K562 (cell line): ENCODE measurements around the gene MLLT6. TPM values are rescaled to one million over a fixed set of nuclear protein-coding genes. Genes with fewer than 3 reads are reported as not detected.

Source experiments
- CHD1 ChIP-seq: fragments of 200-600 bp; sonication (generic); IDR thresholded peaks from one replicate; pipeline ENCODE4 v1.6.1; 2012; ENCODE audit warnings: mild to moderate bottlenecking, moderate library complexity, low read length, inconsistent platforms
- DEAF1 ChIP-seq: fragments of 450-650 bp; formaldehyde crosslinking; IDR thresholded peaks from 2 replicates; pipeline ENCODE4 v1.4.0; 2020; ENCODE audit warnings: mild to moderate bottlenecking, moderate library complexity
- DPF2 ChIP-seq: fragments of 450-650 bp; IDR thresholded peaks from 2 replicates; pipeline ENCODE4 v1.6.1; 2016
- ETV1 ChIP-seq: fragments of 450-650 bp; conservative IDR thresholded peaks from 2 replicates; pipeline ENCODE4 v1.6.1; 2016; ENCODE audit warnings: missing genetic modification characterization, control low read depth, low read depth, missing compliant biosample characterization
- FUS ChIP-seq: fragments of 200-400 bp; formaldehyde crosslinking; optimal IDR thresholded peaks from 2 replicates; pipeline ENCODE3; 2017; ENCODE audit warnings: low read depth, low read length
- HDGF ChIP-seq: fragments of 450-650 bp; IDR thresholded peaks from 2 replicates; pipeline ENCODE4 v1.6.1; 2016
- JUND ChIP-seq, 2 experiments: IDR thresholded peaks; 2 replicates in 1 of 2; 3 replicates in 1 of 2; pipeline ENCODE4 v1.6.1; 2011; ENCODE audit warnings: borderline replicate concordance in 2 of 2, low read depth in 2 of 2, low read length in 2 of 2, improper control_type of control experiment in 1 of 2, missing biosample characterization in 1 of 2, missing genetic modification characterization in 1 of 2, missing genetic modification reagents in 1 of 2
- KLF16 ChIP-seq: IDR thresholded peaks from 2 replicates; pipeline ENCODE4 v1.6.1; 2016; ENCODE audit warnings: antibody characterized with exemption
- L3MBTL2 ChIP-seq: fragments of 450-650 bp; IDR thresholded peaks from 2 replicates; pipeline ENCODE4 v1.6.1; 2016; ENCODE audit warnings: mild to moderate bottlenecking, moderate library complexity
- MAZ ChIP-seq, 2 experiments: fragments of 450-650 bp in 1 of 2; sonication (generic) in 1 of 2; formaldehyde crosslinking; IDR thresholded peaks in 1 of 2; conservative IDR thresholded peaks in 1 of 2; 2 replicates each; pipeline versions ENCODE4 v1.4.0 to v1.5.0; 2020; ENCODE audit warnings: mild to moderate bottlenecking in 1 of 2, missing genetic modification reagents in 1 of 2
- MEF2A ChIP-seq: IDR thresholded peaks from 2 replicates; pipeline ENCODE4 v1.6.1; 2011; ENCODE audit warnings: low read depth, mild to moderate bottlenecking, low read length, moderate library complexity; ENCODE audit not compliant: control insufficient read depth
- NONO ChIP-seq, 2 experiments: fragments of 200-400 bp in 1 of 2; fragments of 450-650 bp in 1 of 2; formaldehyde crosslinking in 1 of 2; IDR thresholded peaks; 2 replicates each; pipeline ENCODE4 v1.6.1; 2017; ENCODE audit warnings: low read depth in 2 of 2, mild to moderate bottlenecking in 2 of 2, moderate library complexity in 2 of 2, low read length in 1 of 2
- RBM14 ChIP-seq: fragments of 200-400 bp; formaldehyde crosslinking; IDR thresholded peaks from 2 replicates; pipeline ENCODE4 v1.6.1; 2018; ENCODE audit warnings: low read depth, mild to moderate bottlenecking, low read length, moderate library complexity, borderline replicate concordance; ENCODE audit not compliant: insufficient read depth
- RBM25 ChIP-seq: fragments of 200-400 bp; formaldehyde crosslinking; IDR thresholded peaks from 2 replicates; pipeline ENCODE4 v1.6.1; 2018; ENCODE audit warnings: low read length, low read depth, moderate library complexity; ENCODE audit not compliant: severe bottlenecking
- SMAD1 ChIP-seq: fragments of 150-350 bp; IDR thresholded peaks from 2 replicates; pipeline ENCODE4 v1.6.1; 2014; ENCODE audit warnings: low read length, low read depth; ENCODE audit not compliant: partially characterized antibody
- SMARCB1 ChIP-seq: IDR thresholded peaks from 2 replicates; pipeline ENCODE4 v1.6.1; 2011; ENCODE audit warnings: improper control_type of control experiment, low read depth; ENCODE audit not compliant: insufficient read length
- SP1 ChIP-seq: sonication (generic); formaldehyde crosslinking; IDR thresholded peaks from 2 replicates; pipeline ENCODE4 v1.8.1; 2022; ENCODE audit warnings: mild to moderate bottlenecking, missing genetic modification reagents
- TARDBP ChIP-seq: fragments of 450-650 bp; IDR thresholded peaks from 2 replicates; pipeline ENCODE4 v1.6.1; 2016
- ZNF184 ChIP-seq: sonication (generic); formaldehyde crosslinking; IDR thresholded peaks from 2 replicates; pipeline ENCODE4 v1.5.0; 2020; ENCODE audit warnings: missing genetic modification reagents
- ZNF311 ChIP-seq: fragments of 250-450 bp; sonication (Bioruptor Pico); IDR thresholded peaks from 2 replicates; pipeline ENCODE4 v1.4.0; 2020; ENCODE audit warnings: mild to moderate bottlenecking, moderate library complexity
- ZNF431 ChIP-seq: sonication (generic); formaldehyde crosslinking; IDR thresholded peaks from 2 replicates; pipeline ENCODE4 v1.8.0; 2022; ENCODE audit warnings: mild to moderate bottlenecking, missing genetic modification reagents
- ZNF57 ChIP-seq: fragments of 450-650 bp; formaldehyde crosslinking; IDR thresholded peaks from 2 replicates; pipeline ENCODE4 v1.4.0; 2020; ENCODE audit warnings: mild to moderate bottlenecking, moderate library complexity
- polyA plus RNA-seq, 8 experiments: library from polyadenylated mRNA; depleted of rRNA in 4 of 8; stranded (reverse) in 5 of 8; unstranded in 3 of 8; fragments of >200 nt; fragmentation: Nextera tagmentation in 2 of 8; fragmentation: Illumina TruSeq in 1 of 8; extraction: Ambion mirVana in 2 of 8; extraction: Trizol in 1 of 8; gene quantifications; 2 replicates each; pipeline versions ENCODE4 v1.2.1 to v1.2.3, GENCODE V29; 2011 to 2014; ENCODE audit warnings: inconsistent platforms in 1 of 8, missing spikeins in 1 of 8
- total RNA-seq, 7 experiments: library from RNA; depleted of rRNA in 6 of 7; stranded (reverse); fragments of >200 nt in 6 of 7; fragmentation: Illumina TruSeq in 2 of 7; extraction: Trizol in 2 of 7; gene quantifications; 2 replicates each; pipeline versions ENCODE4 v1.2.1 to v1.2.3, GENCODE V29; 2011 to 2021; ENCODE audit warnings: low replicate concordance in 1 of 7
- TF ChIP-seq, protein P1 (sequence below), 2 experiments: fragments of 450-650 bp; IDR thresholded peaks; 2 replicates each; pipeline ENCODE4 v1.6.1; 2018; ENCODE audit warnings: mild to moderate bottlenecking in 2 of 2, low read depth in 1 of 2; ENCODE audit not compliant: partially characterized antibody in 2 of 2

MLLT6 gene
- total and polyA plus RNA-seq, 9 of the 15 experiments (the other 6 are each of a cell fraction or from before 2014, with no cell fraction given), result 3.1 to 71.7 (median 30.0) TPM

DNA sequence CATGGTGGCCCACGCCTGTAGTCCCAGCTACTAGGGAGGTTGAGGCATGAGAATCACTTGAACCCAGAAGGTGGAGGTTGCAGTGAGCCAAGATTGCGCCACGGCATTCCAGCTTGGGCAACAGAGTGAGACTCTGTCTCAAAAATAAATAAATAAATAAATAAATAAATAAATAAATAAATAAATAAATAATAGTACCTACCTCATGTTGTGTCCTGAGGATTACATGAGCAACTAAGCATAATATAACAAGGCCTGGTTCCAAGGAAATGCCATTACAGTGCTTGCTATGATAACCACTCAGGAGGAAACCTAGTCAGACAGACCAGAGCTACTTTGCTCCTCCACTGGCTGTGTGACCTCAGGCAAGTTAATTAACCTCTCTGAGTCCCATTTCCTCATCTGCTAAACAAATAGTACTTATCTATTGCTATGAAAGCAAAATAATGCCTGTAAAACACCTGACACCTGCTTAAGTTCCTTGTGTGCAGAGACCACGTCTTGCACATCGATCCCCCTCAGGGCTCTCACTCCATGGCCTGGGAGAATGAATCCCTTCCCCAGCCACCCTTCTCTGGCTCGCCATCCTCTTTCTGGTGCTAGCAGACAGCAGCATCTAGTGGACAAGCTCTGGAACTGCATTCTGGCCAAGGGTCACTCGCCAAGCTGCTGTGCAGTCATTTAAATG is 37.8 kb upstream of the MLLT6 start (continued):
- 0 out of 2 replicates have a peak, but pooled peaks have one; percentile 67 for TF ChIP-seq HDGF
- TF ChIP-seq ZNF57, result no peak
- TF ChIP-seq, protein P1, sequence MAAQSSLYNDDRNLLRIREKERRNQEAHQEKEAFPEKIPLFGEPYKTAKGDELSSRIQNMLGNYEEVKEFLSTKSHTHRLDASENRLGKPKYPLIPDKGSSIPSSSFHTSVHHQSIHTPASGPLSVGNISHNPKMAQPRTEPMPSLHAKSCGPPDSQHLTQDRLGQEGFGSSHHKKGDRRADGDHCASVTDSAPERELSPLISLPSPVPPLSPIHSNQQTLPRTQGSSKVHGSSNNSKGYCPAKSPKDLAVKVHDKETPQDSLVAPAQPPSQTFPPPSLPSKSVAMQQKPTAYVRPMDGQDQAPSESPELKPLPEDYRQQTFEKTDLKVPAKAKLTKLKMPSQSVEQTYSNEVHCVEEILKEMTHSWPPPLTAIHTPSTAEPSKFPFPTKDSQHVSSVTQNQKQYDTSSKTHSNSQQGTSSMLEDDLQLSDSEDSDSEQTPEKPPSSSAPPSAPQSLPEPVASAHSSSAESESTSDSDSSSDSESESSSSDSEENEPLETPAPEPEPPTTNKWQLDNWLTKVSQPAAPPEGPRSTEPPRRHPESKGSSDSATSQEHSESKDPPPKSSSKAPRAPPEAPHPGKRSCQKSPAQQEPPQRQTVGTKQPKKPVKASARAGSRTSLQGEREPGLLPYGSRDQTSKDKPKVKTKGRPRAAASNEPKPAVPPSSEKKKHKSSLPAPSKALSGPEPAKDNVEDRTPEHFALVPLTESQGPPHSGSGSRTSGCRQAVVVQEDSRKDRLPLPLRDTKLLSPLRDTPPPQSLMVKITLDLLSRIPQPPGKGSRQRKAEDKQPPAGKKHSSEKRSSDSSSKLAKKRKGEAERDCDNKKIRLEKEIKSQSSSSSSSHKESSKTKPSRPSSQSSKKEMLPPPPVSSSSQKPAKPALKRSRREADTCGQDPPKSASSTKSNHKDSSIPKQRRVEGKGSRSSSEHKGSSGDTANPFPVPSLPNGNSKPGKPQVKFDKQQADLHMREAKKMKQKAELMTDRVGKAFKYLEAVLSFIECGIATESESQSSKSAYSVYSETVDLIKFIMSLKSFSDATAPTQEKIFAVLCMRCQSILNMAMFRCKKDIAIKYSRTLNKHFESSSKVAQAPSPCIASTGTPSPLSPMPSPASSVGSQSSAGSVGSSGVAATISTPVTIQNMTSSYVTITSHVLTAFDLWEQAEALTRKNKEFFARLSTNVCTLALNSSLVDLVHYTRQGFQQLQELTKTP (IDR thresholded peaks at IDR 0.05; ENCODE audit: low read depth in 1 of 2, partially characterized antibody in 2 of 2), result peak in 1 of 2 experiments; percentile 21
- 0 out of 2 replicates have a peak, but pooled peaks have one; percentile 38 for TF ChIP-seq SP1 (CRISPR knock-in tag)
- TF ChIP-seq KLF16, result peak; percentile 74
- 0 out of 2 replicates have a peak, but pooled peaks have one; percentile 8 for TF ChIP-seq ETV1 (tag)
- no peak for TF ChIP-seq ZNF184 (CRISPR knock-in tag)
- TF ChIP-seq SMARCB1, result no peak
- peak; percentile 86 for TF ChIP-seq DEAF1 (CRISPR knock-in tag)
- peak; percentile 40; the same call in 1 of the 2 replicates for TF ChIP-seq JUND (IDR thresholded peaks at IDR 0.05; ENCODE audit: borderline replicate concordance, low read depth, low read length)
- 0 out of 3 replicates have a peak, but pooled peaks have one; percentile 12 for TF ChIP-seq JUND (tag; IDR thresholded peaks at IDR 0.05; ENCODE audit: borderline replicate concordance, low read depth, low read length)
- no peak for TF ChIP-seq RBM14
- no peak for TF ChIP-seq FUS
- no peak for TF ChIP-seq CHD1
- no peak for TF ChIP-seq ZNF431 (CRISPR knock-in tag)
- TF ChIP-seq TARDBP, result no peak
- TF ChIP-seq MEF2A, result no peak
- no peak for TF ChIP-seq NONO (IDR thresholded peaks at IDR 0.05; ENCODE audit: low read depth in 2 of 2, low read length in 1 of 2)
- TF ChIP-seq ZNF311, result no peak
- 0 out of 2 replicates have a peak, but pooled peaks have one; percentile 34 for TF ChIP-seq DPF2
- TF ChIP-seq RBM25, result peak; percentile 99
- TF ChIP-seq MAZ (CRISPR knock-in tag; conservative IDR thresholded peaks at IDR 0.05 in 1 of 2, IDR thresholded peaks at IDR 0.05 in 1 of 2), result peak in 1 of 2 experiments; percentile 44; a peak in 1 of 4 replicates
- no peak for TF ChIP-seq SMAD1
- TF ChIP-seq L3MBTL2, result 0 out of 2 replicates have a peak, but pooled peaks have one; percentile 18
